RWPE2 (cell line): Measurements from ENCODE around the gene NAA38.

ENCODE experiments used
- ATAC-seq: fragments of 200-7000 bp; cut with Tn5 transposase; 3 replicates; pipeline ENCODE4 v1.9.1; 2021; ENCODE audit warnings: low read depth
- DNase-seq: peaks from one replicate; pipeline ENCODE4 v3.0.0-alpha.2; 2020; ENCODE audit warnings: low spot score
- H3K27ac ChIP-seq: fragments of 450-650 bp; 2 replicates; pipeline ENCODE4 v1.5.1; 2017; ENCODE audit warnings: mild to moderate bottlenecking; ENCODE audit not compliant: poor library complexity, severe bottlenecking
- H3K27me3 ChIP-seq: fragments of 250-450 bp; sonication (Bioruptor Pico); 2 replicates; pipeline ENCODE4 v1.5.1; 2021; ENCODE audit warnings: mild to moderate bottlenecking, moderate library complexity; ENCODE audit not compliant: insufficient read depth, poor library complexity, severe bottlenecking
- H3K36me3 ChIP-seq: fragments of 250-450 bp; sonication (Bioruptor Pico); 2 replicates; pipeline ENCODE4 v1.5.1; 2020; ENCODE audit warnings: low read depth, mild to moderate bottlenecking, moderate library complexity
- H3K4me1 ChIP-seq: fragments of 250-450 bp; sonication (Bioruptor Pico); 2 replicates; pipeline ENCODE4 v1.5.1; 2021; ENCODE audit warnings: mild to moderate bottlenecking, moderate library complexity; ENCODE audit not compliant: insufficient read depth, poor library complexity, severe bottlenecking
- H3K4me3 ChIP-seq: fragments of 250-450 bp; sonication (Bioruptor Pico); 2 replicates; pipeline ENCODE4 v1.5.1; 2021; ENCODE audit warnings: mild to moderate bottlenecking, moderate library complexity; ENCODE audit not compliant: severe bottlenecking
- H3K9me3 ChIP-seq: fragments of 250-450 bp; sonication (Bioruptor Pico); 2 replicates; pipeline ENCODE4 v1.5.1; 2021; ENCODE audit warnings: mild to moderate bottlenecking, moderate library complexity; ENCODE audit not compliant: severe bottlenecking
- CTCF ChIP-seq: fragments of 450-650 bp; IDR thresholded peaks from one replicate; pipeline ENCODE4 v1.5.1; 2017; ENCODE audit warnings: mild to moderate bottlenecking, moderate library complexity; ENCODE audit not compliant: poor library complexity, severe bottlenecking

NAA38 gene

GRCh38 chr17:7844292-7845154 is 12.8 kb downstream of the NAA38 start:
- Histone ChIP-seq H3K4me1 (peaks cover 2% of the 10 kb centered on the region), H3K27me3 (no peaks in the 10 kb centered on the region), H3K4me3 (peak overlapping the region; percentile 46), H3K36me3 (peaks cover 36% of the 10 kb centered on the region), H3K27ac (peak overlapping the region; percentile 97), H3K9me3 (no peaks in the 10 kb centered on the region)
- TF ChIP-seq CTCF, result no peak
- DNase-seq, result peak; percentile 92
- ATAC-seq, result peak; percentile 78

- H3K27ac ChIP-seq, result peak overlapping the region; percentile 97
- no peaks in the 10 kb centered on the region for H3K9me3 ChIP-seq
- H3K36me3 ChIP-seq, result peaks cover 29% of the 10 kb centered on the region
- peaks cover 10% of the 10 kb centered on the region for H3K4me1 ChIP-seq
- TF ChIP-seq CTCF, result no peak
- peak overlapping the region; percentile 46 for H3K4me3 ChIP-seq
- H3K27me3 ChIP-seq, result no peaks in the 10 kb centered on the region
- DNase-seq (peak; percentile 88), ATAC-seq (peak; percentile 23)
Measured at GRCh38 chr17:7843536-7844291, 13.6 kb downstream of the NAA38 start.

GRCh38 chr17:7843257-7843535 is 14.2 kb downstream of the NAA38 start:
- Histone ChIP-seq H3K27ac (peak overlapping the region; percentile 97), H3K9me3 (no peaks in the 10 kb centered on the region), H3K27me3 (no peaks in the 10 kb centered on the region), H3K36me3 (peaks cover 29% of the 10 kb centered on the region), H3K4me1 (peaks cover 12% of the 10 kb centered on the region), H3K4me3 (peak overlapping the region; percentile 46)
- ATAC-seq, result no peak
- no peak for TF ChIP-seq CTCF
- no peak for DNase-seq

GRCh38 chr17:7842380-7843256 is 14.7 kb downstream of the NAA38 start:
- ATAC-seq (peak; percentile 24), DNase-seq (peak; percentile 90)
- peaks cover 25% of the 10 kb centered on the region for H3K36me3 ChIP-seq
- peaks cover 13% of the 10 kb centered on the region for H3K4me1 ChIP-seq
- peak overlapping the region; percentile 46 for H3K4me3 ChIP-seq
- no peaks in the 10 kb centered on the region for H3K27me3 ChIP-seq
- H3K27ac ChIP-seq, result peak overlapping the region; percentile 97
- no peak for TF ChIP-seq CTCF
- no peaks in the 10 kb centered on the region for H3K9me3 ChIP-seq
